RPMI7951 (cell line): Measurements from ENCODE around the gene CFAP45. TPM values are rescaled to one million over a fixed set of nuclear protein-coding genes. Genes with fewer than 3 reads are reported as not detected.
A peak's percentile ranks its signal among the peaks of the same experiment; 100 is the strongest.

Experiments used
- DNase-seq: peaks from one replicate; pipeline ENCODE4 v3.0.0-alpha.2; 2012; ENCODE audit warnings: low read depth
- total RNA-seq: library from RNA; depleted of rRNA; stranded (reverse); fragments of >200 nt; shearing (Covaris generic); gene quantifications from 2 replicates; pipeline ENCODE4 v1.2.3, GENCODE V29; 2014; rRNA removed

CFAP45 gene
- total RNA-seq, 1 experiment from 2014 or later: 2.2 TPM

DNA sequence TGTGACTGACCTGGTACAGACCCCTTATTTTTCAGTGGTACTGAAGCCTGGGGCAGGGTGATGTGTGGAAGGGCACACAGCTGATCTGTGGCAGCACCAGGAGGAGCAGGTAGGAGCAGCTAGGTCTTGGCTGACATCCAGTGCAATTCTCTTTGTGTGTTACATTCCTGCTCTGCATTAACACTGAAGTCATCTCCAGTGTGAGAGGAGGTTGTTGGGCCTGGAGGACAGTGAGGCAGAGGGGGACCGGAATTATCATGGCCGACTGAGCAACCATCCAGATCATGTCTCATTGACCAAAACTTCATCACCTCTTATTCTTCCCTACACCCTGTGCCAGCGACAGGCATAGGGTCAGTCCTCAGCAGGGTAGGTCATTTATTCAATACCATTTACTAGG is 71.8 kb downstream of the CFAP45 start:
- DNase-seq: no peak

DNA sequence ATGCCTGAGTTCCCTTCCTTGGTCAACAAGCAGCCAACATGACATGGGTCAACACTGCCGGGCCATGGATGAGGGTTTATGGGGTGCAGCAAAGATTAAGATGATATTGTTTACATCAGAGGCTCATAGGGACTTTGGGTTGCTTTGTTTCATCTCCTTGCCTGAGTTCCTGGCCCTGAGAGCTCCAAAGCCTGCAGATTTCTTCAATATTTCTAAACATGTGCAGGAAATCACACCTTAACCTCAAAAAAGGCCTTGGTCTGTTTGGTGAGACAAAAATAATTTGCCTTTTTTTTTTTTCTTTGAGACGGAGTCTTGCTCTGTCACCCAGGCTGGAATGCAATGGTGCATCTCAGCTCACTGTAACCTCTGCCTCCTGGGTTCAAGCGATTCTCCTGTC is 72.4 kb downstream of the CFAP45 start:
- no peak for DNase-seq

DNA sequence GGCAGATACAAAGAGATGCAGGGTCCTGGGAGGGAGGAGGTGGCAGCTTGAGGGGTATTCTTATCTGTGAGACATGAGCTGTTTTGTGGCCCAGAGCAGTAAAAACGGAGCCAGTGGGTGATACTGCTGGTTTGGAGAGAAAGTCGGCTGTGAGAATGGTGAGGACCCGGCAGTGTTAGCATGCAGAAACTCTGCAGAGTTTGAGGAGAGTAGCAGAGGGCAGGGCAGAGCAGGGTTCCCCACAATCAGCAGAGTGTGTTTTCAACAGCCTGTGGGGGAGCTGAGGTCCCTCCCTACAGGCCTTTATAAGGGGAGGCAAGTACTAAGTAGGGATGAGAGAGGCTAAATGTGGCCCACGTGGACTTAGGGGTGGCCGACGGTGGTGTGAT is 72.9 kb downstream of the CFAP45 start:
- no peak for DNase-seq

DNA sequence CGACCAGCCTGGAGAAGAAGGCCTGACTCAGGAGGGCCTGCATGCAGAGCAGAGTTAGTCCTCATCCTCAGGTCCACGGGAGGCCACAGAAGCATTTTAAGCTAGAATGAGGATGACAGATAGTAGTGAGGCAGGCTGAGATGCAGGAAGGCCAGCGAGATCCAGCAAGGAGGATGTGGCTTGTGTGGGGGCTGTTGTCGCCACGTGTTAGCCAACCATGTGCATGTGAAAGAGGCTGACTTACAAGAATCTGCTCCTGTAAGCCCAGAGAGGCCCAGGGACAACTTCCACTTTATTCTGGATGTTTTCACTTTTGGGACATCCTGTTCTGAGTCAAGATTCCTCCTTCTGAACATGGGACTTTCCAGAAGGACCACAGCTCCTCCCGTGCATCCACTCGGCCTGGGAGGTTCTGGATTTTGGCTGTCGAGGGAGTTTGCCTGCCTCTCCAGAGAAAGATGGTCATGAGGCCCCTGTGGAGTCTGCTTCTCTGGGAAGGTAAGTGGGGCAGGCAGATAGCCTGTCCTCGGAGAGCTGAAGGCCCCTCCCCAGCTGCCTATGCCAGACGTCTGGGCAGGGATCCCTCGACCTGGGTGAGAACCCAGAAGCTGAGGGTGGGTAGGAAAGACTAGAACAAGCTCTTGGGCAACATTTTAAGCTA is 73.4 kb downstream of the CFAP45 start, which contains the start of gene SLAMF8:
TSS of gene SLAMF8 (plus strand) at position 433 of the 661 bp plus-strand sequence. CDS start at position 459, 26 bp downstream.
- DNase-seq: peak; percentile 71

DNA sequence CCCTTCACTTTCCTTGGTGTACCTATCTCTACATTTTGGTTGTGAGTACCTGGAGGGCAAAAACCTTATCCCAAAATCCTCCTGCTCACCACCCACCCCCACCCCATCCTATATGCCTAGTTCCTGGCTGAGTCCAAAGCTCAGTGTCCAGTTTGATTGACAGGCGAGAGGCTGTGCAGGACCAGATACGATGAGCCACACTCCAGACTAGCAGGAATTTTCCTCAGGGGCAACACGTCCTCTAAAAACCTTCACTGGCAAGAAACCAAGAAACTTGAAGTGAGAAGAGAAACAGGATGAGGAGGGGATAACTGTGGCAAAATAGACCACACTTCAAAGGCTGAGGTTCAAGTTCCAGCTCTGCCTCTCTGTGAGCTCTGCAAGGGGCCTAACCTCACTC is 74.4 kb downstream of the CFAP45 start:
- DNase-seq: peak; percentile 67

DNA sequence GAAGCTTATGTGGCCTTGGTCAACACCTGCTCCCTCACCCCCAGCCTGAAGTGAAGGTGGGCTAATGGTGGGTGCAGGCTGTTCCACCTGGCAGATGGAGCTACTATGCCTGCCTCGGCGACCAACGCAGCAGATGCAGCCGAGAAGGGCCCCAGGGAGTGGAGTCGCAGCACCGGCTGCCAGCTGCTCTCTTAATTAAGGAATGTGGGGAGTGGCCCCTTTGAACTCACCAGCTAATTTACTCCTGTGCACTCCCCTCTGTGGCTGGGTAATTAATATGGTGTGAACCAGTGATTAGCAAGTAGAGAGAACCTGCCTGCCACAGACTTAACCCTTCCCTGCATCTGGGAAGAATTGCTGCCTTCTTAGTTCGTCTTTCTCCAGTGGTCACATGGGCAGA is 76.6 kb downstream of the CFAP45 start:
- DNase-seq: peak; percentile 11

Other genes with a start within 250 kb of the CFAP45 start
- not detected in 2 replicates for gene CRP, start 185.6 kb downstream of the CFAP45 start, total RNA-seq
- 34.5 and 51.2 TPM in 2 replicates for gene DUSP23, start 119.2 kb downstream of the CFAP45 start, total RNA-seq
- gene FCRL6, start 97.8 kb downstream of the CFAP45 start, total RNA-seq: 0.10 TPM in 1 of 2 replicates, not detected in the other
- 1.5 and 2.6 TPM in 2 replicates for gene SLAMF8, start 73.3 kb downstream of the CFAP45 start, total RNA-seq
- gene VSIG8, start 37.5 kb downstream of the CFAP45 start, total RNA-seq: 0.20 TPM in 1 of 2 replicates, not detected in the other
- gene TAGLN2, start 25.3 kb upstream of the CFAP45 start, total RNA-seq: 811 and 1,008 TPM in 2 replicates
- gene IGSF9, start 45.4 kb upstream of the CFAP45 start, total RNA-seq: not detected in 2 replicates
- gene SLAMF9, start 54.1 kb upstream of the CFAP45 start, total RNA-seq: 0.60 and 0.88 TPM in 2 replicates
- 4.7 and 4.9 TPM in 2 replicates for gene PIGM, start 131.8 kb upstream of the CFAP45 start, total RNA-seq
- gene KCNJ10, start 170.0 kb upstream of the CFAP45 start, total RNA-seq: 0.10 and 0.12 TPM in 2 replicates
- gene KCNJ9, start 181.4 kb upstream of the CFAP45 start, total RNA-seq: not detected in 2 replicates
- 7.9 and 10.7 TPM in 2 replicates for gene IGSF8, start 198.5 kb upstream of the CFAP45 start, total RNA-seq
- gene ATP1A2, start 215.6 kb upstream of the CFAP45 start, total RNA-seq: not detected in 2 replicates